K562 (cell line): ENCODE results near the gene L3MBTL1.

Experiments
- CHD4 ChIP-seq: fragments of 200-600 bp; sonication (generic); IDR thresholded peaks from 3 replicates; pipeline ENCODE4 v1.6.1; 2012; ENCODE audit warnings: low read depth, mild to moderate bottlenecking, mixed read lengths, low read length, inconsistent platforms; ENCODE audit not compliant: insufficient read depth, insufficient replicate concordance, poor library complexity, severe bottlenecking
- CREB1 ChIP-seq, 2 experiments: sonication (generic) in 1 of 2; formaldehyde crosslinking in 1 of 2; IDR thresholded peaks; 2 replicates each; pipeline versions ENCODE4 v1.6.1 to v1.8.0; 2012 to 2022; ENCODE audit warnings: inconsistent platforms in 1 of 2, mild to moderate bottlenecking in 1 of 2, missing genetic modification reagents in 1 of 2, moderate library complexity in 1 of 2
- HSF4 ChIP-seq: fragments of 250-450 bp; sonication (Bioruptor Pico); IDR thresholded peaks from 2 replicates; pipeline ENCODE4 v2.1.2; 2022; ENCODE audit warnings: mild to moderate bottlenecking, moderate library complexity, borderline replicate concordance
- NR2C2 ChIP-seq, 2 experiments: fragments of 200-800 bp in 1 of 2; sonication (Bioruptor generic) in 1 of 2; sonication (generic) in 1 of 2; formaldehyde crosslinking in 1 of 2; IDR thresholded peaks; 2 replicates each; pipeline versions ENCODE4 v1.6.1 to v1.8.0; 2016 to 2022; ENCODE audit warnings: mild to moderate bottlenecking in 1 of 2, missing compliant biosample characterization in 1 of 2, missing genetic modification characterization in 1 of 2, missing genetic modification reagents in 1 of 2
- RBM15 ChIP-seq: fragments of 200-400 bp; formaldehyde crosslinking; IDR thresholded peaks from 2 replicates; pipeline ENCODE4 v1.6.1; 2018; ENCODE audit warnings: mild to moderate bottlenecking, low read length, moderate library complexity; ENCODE audit not compliant: insufficient read depth
- TRIM28 ChIP-seq: fragments of 450-650 bp; IDR thresholded peaks from 2 replicates; pipeline ENCODE4 v1.6.1; 2017
- ZBTB1 ChIP-seq: sonication (generic); formaldehyde crosslinking; IDR thresholded peaks from 2 replicates; pipeline ENCODE4 v1.8.1; 2023; ENCODE audit warnings: missing genetic modification reagents, low read depth, mild to moderate bottlenecking, borderline replicate concordance
- ZNF124 ChIP-seq: sonication (generic); formaldehyde crosslinking; IDR thresholded peaks from 2 replicates; pipeline ENCODE4 v1.8.1; 2022; ENCODE audit warnings: missing genetic modification reagents
- ZNF23 ChIP-seq: fragments of 250-450 bp; sonication (Bioruptor Pico); IDR thresholded peaks from 2 replicates; pipeline ENCODE4 v1.4.0; 2020; ENCODE audit warnings: mild to moderate bottlenecking
- ZNF354B ChIP-seq: fragments of 250-450 bp; sonication (Bioruptor Pico); IDR thresholded peaks from 2 replicates; pipeline ENCODE4 v1.4.0; 2020
- TF ChIP-seq, protein P1 (sequence below): fragments of 250-450 bp; sonication (Bioruptor Pico); IDR thresholded peaks from 2 replicates; pipeline ENCODE4 v1.8.0; 2021; ENCODE audit warnings: mild to moderate bottlenecking, moderate library complexity

DNA sequence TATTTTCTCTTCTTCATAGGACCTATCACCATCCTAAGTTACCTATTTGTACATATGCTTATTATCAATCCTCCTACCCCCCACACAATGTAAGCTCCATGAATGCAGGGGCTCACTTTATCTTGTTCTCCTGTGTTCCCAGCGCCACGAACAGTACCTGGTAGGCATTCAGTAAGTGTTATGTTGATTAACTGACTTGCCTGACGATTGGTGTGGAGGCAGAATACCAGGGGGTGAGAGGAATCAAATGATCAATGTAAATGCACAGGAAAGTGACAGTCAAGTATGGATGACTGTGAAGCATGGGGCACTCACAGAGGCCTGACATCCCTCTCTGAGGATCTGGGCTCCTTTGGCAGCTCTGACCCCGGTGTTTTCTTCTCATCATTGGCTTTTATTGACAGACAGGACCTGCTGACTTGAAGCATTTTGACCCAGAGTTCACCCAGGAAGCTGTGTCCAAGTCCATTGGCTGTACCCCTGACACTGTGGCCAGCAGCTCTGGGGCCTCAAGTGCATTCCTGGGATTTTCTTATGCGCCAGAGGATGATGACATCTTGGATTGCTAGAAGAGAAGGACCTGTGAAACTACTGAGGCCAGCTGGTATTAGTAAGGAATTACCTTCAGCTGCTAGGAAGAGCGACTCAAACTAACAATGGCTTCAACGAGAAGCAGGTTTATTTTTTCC is 77.1 kb downstream of the L3MBTL1 start:
- TF ChIP-seq CREB1 (IDR thresholded peaks at IDR 0.05) (no peak), CREB1 (CRISPR knock-in tag; IDR thresholded peaks at IDR 0.05) (no peak), TRIM28 (no peak), CHD4 (no peak), ZBTB1 (no peak), HSF4 (CRISPR knock-in tag) (no peak), RBM15 (no peak), ZNF23 (CRISPR knock-in tag) (no peak), ZNF124 (CRISPR knock-in tag) (no peak), NR2C2 (CRISPR knock-in tag; IDR thresholded peaks at IDR 0.05) (no peak), NR2C2 (tag; IDR thresholded peaks at IDR 0.05) (no peak; the same call in 1 of the 2 replicates), ZNF354B (CRISPR knock-in tag) (no peak)
- TF ChIP-seq, protein P1, sequence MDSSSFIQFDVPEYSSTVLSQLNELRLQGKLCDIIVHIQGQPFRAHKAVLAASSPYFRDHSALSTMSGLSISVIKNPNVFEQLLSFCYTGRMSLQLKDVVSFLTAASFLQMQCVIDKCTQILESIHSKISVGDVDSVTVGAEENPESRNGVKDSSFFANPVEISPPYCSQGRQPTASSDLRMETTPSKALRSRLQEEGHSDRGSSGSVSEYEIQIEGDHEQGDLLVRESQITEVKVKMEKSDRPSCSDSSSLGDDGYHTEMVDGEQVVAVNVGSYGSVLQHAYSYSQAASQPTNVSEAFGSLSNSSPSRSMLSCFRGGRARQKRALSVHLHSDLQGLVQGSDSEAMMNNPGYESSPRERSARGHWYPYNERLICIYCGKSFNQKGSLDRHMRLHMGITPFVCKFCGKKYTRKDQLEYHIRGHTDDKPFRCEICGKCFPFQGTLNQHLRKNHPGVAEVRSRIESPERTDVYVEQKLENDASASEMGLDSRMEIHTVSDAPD (CRISPR knock-in tag), result no peak
